ENCODE results near the gene MED25.
A peak's percentile ranks its signal among the peaks of the same experiment; 100 is the strongest.

The MED25 gene

DNA sequence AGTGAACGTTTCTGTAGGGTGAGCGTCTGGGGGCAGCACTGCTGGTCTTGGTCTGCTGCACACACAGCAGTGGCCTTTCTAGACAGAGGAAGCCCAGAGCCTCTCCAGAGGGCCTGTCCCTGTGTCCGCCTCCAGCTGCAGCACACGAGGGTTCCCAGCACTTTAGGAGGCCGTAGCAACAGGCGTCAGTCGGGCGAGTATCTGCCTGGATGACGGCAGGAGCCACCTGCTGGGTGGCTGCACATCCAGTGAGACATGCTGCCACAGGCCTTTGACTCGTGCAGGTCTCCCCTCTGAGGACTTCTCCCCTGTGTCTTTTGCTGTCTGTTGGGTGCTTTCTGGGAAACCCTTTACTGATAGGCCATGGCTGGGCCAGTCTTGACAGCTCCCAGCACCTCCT, 29.2 kb upstream of the MED25 start:
- no peak overlapping the region for H3K27ac ChIP-seq
- no peak for TF ChIP-seq CTCF (conservative IDR thresholded peaks at IDR 0.05)

DNA sequence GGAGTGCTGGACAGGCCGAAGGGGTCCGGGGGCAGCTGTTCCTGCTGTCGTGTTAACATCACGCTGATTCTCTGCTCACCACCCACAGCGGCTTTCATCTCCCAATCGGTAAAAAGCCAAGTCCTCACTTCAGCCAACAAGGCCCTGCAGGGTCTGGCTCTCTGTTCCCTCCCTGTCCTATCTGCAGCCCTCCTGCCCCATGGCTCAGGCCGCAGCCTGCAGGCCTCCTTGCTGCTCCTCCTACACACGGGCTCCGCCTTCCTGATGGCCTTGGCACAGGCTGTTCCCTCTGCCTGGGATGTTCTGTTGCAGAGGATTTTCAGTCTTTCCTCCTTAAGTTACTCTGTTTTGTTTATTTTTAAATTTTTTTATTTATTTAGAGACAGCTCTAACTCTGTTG, 27.2 kb upstream of the MED25 start:
- H3K27ac ChIP-seq: peak overlapping the region; percentile 35; the same call in 1 of the 2 replicates
- TF ChIP-seq CTCF (conservative IDR thresholded peaks at IDR 0.05): no peak

DNA sequence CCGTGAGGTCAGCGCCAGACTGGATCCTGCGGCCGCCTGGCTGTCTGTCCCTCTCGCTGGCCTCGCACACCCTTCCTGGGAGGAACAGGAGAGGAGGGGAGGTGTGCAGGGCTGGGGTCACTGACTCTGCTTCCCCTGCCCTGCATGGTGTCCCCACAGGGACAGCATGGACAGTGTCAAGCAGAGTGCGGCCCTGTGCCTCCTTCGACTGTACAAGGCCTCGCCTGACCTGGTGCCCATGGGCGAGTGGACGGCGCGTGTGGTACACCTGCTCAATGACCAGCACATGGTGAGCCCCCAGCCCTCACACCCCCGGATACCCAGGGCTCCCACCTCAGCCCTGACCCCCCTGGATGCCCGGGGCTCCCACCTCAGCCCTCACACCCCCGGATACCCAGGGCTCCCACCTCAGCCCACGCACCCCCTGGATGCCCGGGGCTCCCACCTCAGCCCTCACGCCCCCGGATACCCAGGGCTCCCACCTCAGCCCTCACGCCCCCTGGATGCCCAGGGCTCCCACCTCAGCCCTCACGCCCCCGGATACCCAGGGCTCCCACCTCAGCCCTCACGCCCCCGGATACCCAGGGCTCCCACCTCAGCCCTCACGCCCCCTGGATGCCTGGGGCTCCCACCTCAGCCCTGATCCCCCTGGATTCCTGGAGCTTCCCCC, 26.2 kb upstream of the MED25 start:
- TF ChIP-seq CTCF (conservative IDR thresholded peaks at IDR 0.05): no peak
- H3K27ac ChIP-seq: peak overlapping the region; percentile 35; the same call in 1 of the 2 replicates

GRCh38 chr19:49792829-49793560, 25.1 kb upstream of the MED25 start:
- no peak overlapping the region for H3K27ac ChIP-seq
- no peak for TF ChIP-seq CTCF (conservative IDR thresholded peaks at IDR 0.05)

GRCh38 chr19:49793561-49793840, 24.6 kb upstream of the MED25 start:
- H3K27ac ChIP-seq: no peak overlapping the region
- TF ChIP-seq CTCF (conservative IDR thresholded peaks at IDR 0.05): no peak

DNA sequence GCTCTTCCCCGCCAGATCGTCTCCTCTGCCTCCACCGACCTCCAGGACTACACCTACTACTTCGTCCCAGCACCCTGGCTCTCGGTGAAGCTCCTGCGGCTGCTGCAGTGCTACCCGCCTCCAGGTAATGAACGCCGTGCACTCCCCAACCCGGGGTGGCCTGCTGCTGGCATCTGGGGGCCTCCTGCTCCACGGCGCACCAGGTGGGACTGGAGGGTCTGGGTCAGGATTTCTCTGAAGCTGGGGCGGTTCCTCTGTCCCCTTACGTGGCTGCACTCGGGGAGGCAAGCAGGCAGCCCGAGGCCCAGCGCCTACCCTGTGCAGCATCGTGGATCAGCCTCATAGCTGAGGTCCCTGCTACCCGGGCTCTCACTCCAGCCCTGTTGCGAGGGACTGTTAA, 22.5 kb upstream of the MED25 start:
- H3K27ac ChIP-seq: no peak overlapping the region
- TF ChIP-seq CTCF (conservative IDR thresholded peaks at IDR 0.05): no peak

DNA sequence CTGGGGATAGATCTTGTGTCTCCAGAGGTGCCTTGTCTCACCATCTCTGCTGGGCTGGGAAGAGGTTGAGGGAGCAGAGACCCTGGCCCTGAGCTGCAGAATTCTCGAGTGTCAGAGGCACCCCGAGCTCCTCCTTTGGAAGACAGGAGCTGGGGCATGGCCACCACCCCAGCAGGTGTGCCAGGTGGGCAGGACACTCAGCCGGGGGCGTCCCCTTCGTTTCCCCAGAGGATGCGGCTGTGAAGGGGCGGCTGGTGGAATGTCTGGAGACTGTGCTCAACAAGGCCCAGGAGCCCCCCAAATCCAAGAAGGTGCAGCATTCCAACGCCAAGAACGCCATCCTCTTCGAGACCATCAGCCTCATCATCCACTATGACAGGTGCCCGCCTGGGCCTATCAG, 19.5 kb upstream of the MED25 start:
- no peak overlapping the region for H3K27ac ChIP-seq
- TF ChIP-seq CTCF (conservative IDR thresholded peaks at IDR 0.05): no peak
